ENCODE results near the gene ARL8B.
"Not testable (repeated sequence)": the region's sequence is repeated elsewhere in the genome, so short reads cannot be mapped to it uniquely, and the experiment has no call there.

ARL8B gene

DNA sequence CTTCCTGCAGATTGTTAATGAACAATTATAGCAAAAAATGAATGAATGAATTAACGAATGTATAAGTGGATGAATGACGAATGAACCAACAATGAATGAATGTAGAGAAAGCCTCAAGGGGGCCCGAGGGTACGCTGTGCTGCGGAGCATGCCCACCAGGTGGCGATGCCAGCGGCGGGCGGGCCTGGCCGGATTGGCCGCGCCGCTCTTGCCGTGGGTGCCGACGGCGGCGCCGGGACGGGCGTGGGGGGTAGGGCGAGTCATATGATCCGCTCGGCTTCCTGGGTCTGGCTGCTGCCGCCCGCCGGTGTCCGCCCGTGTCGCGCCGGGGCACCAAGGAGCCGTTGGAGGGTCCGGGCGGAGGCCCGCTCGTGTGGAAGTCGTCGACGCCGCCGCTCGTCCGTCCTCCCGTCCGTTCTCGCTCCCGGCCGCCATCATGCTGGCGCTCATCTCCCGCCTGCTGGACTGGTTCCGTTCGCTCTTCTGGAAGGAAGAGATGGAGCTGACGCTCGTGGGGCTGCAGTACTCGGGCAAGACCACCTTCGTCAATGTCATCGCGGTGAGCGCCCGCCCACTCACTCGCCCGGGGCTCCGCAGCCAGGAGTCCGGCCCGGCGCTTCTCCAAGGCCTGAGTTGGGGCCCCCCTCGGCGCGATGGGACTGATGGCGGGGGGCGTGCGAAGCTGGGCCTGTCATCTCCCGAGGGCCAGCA lies at the start of gene ARL8B:
TSS of gene ARL8B (plus strand) at position 263 of the 711 bp plus-strand sequence. CDS start at position 437, 174 bp downstream.
- peak; percentile 92 for DNase-seq

DNA sequence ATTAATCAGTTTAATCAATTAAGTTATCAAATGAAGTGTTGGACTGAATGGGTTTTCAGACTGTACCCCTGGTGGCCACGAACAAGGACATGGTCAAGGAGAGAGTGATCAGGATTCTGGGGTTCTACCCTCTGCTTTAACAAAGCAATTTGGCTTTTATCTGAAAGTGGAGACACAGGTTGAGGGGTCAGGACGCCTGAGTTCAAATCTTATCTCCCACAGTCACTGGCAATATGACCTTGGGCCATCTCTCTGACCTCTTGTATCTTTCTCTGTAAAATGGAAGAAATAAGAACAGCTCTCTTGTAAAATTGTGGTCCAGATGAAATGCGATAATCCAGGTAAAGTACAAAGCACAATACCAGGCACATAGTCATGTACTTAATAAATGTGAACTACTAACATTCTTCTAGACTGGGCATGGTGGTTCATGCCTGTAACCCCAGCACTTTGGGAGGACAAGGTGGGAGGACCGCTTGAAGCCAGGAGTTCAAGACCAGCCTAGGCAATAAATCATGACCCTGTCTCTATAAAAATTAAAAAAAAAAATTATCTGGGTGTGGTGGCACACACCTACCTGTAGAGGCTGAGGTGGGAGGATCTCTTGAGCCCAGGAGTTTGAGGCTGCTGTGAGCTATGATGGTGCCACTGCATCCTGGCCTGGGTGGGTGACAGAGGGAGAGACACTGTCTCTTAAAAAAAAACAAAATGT lies 48.6 kb upstream of the ARL8B start:
- no peak for DNase-seq

GRCh38 chr3:5078151-5078550 lies 43.9 kb upstream of the ARL8B start:
- DNase-seq, result no peak

GRCh38 chr3:5079761-5080160 lies 42.3 kb upstream of the ARL8B start:
- no peak for DNase-seq

GRCh38 chr3:5080779-5081550 lies 41.1 kb upstream of the ARL8B start:
- no peak for DNase-seq

DNA sequence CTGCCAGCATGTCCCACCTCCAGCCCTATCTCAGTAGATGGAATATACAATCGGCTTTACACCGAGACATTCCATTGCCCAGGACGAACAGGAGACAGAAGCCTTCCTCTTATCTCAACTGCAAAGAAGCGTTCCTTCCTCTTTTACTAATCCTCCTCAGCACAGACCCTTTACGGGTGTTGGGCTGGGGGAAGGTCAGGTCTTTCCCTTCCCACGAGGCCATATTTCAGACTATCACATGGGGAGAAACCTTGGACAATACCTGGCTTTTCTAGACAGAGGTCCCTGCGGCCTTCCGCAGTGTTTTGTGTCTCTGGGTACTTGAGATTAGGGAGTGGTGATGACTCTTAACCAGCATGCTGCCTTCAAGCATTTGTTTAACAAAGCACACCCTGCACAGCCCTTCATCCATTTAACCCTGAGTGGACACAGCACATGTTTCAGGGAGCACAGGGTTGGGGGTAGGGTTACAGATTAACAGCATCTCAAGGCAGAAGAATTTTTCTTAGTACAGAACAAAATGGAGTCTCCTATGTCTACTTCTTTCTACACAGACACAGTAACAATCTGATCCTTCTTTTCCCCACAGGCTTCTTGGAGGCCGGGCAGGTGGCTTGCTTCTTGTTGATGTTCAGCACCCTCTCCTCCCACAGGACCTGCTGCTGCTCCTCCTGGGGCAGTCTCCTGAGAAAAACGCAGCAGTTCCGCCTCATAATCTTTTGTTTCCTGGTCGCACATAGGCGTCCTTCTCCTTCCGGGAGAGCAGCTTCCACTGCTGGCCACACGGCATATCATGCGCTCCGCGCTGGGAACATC lies 39.9 kb upstream of the ARL8B start:
- not testable (repeated sequence) for DNase-seq

GRCh38 chr3:5082789-5083115 lies 39.3 kb upstream of the ARL8B start:
- DNase-seq, result no peak

- no peak for DNase-seq
These were observed 37.9 kb upstream of the ARL8B start for GRCh38 chr3:5084224-5084623.

DNA sequence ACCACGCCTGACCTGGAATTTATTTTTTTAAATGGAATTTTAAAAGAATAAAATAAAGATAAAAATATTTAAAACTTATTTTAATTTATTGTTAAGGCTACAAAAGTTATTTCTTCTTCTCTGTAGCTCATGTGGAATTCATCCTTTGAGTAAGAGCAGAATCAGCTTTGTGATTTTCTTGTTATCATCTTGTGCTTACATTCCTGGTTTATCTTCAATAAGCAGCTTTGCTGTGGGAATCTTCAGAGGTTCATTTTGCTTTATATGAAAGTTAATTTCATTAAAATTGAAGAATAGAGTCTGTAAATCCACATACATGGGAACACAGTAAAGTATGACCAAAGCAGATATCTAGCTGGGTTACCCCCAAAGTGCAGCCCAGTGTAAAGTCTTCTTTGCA lies 35.4 kb upstream of the ARL8B start:
- DNase-seq, result no peak

DNA sequence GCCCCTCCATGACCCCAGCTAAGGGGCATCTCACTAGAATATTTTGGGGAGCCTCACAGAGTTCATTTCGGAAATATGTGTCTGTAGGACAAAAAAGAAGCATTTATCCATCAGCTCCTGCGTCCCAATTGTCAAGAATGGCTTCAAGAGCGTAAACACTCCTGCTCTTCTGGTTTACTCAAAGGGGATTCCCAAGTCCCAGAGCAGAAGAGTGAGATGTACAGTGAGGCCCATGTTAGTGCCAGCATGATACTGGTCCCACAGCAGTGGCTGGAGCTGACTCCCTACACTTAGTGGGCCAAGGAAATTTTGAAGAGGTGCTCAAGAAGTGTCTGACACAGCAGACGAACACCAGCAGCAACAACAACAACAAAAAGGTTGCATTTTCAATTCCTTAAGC lies 34.9 kb upstream of the ARL8B start:
- no peak for DNase-seq

GRCh38 chr3:5090197-5090596 lies 31.9 kb upstream of the ARL8B start:
- DNase-seq, result no peak

- DNase-seq, result no peak
These were observed 30.1 kb upstream of the ARL8B start for GRCh38 chr3:5092018-5092417.

DNA sequence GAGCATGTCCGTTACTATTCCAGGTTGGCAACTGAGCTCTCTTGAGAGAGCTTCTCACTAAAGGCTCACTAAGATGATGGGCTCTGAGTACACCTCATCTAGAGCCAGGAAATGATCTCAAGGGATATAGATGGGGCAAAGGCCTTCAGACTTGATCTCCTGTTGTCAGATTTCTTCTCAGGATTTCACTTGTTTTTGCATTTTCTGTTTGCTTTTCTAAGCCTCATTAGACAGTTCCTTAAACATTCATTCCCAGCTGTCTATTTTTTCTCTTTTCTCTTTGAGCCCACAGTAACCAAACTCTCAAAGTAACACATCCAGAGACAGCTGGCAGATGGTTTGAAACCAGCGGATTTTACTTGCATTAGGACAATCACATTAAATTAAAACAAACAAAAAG lies 28.4 kb upstream of the ARL8B start:
- DNase-seq, result no peak

DNA sequence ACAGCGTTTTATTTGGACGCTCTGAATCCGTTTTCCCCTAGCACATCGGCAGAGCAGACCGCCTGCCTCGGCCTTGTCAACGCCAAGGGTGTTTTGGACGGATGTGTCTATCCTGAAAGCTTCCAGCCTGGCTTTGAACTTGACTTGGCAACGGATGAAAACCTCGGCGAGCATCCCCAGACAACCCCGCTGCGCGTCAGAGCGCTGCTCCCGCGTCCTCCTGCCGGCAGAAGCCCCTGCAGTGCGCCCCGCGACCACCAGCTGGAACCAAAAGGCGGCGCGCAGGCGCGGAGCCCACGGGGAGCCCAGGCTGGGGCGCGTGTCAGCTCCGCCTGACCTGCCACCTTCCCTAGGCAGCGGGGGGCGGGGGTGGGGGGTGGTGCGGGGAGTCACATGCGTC lies 26.2 kb upstream of the ARL8B start:
- DNase-seq, result no peak

- DNase-seq, result no peak
These were observed 25.6 kb upstream of the ARL8B start for GRCh38 chr3:5096336-5097008.

DNA sequence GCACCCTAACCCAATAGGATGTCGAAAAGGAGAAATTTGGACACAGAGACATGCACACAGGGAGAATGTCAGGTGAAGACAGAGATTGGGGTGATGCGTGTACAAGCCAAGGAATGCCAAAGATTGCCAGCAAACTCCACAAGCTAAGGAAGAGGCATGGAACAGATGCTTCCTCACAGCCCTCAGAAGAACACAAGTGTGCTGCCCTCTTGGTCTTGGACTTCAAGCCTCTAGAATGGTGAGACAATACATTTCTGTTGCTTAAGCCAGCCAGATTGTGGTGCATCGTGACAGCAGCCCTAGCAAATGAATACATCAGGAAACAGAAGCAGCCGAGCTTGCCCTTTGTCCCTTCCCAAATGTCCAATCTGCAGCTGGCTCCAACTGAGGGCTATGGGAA lies 23.7 kb upstream of the ARL8B start:
- DNase-seq, result no peak

GRCh38 chr3:5102532-5102931 lies 19.6 kb upstream of the ARL8B start:
- no peak for DNase-seq

- no peak for DNase-seq
These were observed 18.3 kb upstream of the ARL8B start for GRCh38 chr3:5103743-5104142.

DNA sequence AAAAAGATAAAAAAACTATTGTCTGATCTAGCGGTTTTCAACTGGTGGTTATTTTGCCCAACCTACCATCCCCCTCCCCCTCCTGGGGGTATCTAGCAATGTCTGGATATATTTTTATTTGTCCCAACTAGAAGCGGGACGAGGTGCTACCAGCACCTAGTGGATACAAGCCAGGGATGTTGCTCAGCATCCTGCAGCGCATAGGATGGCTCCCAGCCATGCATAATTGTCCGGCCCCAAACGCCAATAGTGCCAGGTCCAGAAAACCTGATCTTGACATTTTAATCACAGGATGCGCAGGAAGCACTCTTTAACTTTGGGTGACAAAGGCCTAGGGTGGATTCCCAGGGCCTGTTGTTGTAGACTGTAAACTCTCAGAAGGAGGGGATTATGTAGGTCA lies 17.0 kb upstream of the ARL8B start:
- DNase-seq, result no peak

GRCh38 chr3:5106371-5106770 lies 15.7 kb upstream of the ARL8B start:
- not testable (repeated sequence) for DNase-seq

- DNase-seq, result not testable (repeated sequence)
These were observed 15.2 kb upstream of the ARL8B start for GRCh38 chr3:5106933-5107334.

DNA sequence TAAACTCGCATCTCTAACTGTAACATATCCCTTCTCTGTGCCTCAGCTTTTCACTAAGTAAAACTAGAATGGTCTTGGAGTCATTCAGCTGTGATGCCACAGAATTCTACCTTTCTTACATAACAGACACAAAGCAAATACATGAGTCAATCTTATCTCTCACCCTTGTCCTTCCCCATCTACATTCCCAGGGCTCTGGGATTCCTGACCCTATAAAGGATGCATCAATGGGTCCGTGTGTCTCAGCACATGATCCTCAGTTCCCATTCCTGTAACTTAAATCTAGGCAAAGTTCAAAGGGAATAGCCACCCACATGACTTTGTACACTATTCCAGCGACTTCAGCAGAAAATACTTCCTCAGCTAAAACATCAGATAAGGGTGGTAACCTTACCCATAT lies 11.8 kb upstream of the ARL8B start:
- no peak for DNase-seq

DNA sequence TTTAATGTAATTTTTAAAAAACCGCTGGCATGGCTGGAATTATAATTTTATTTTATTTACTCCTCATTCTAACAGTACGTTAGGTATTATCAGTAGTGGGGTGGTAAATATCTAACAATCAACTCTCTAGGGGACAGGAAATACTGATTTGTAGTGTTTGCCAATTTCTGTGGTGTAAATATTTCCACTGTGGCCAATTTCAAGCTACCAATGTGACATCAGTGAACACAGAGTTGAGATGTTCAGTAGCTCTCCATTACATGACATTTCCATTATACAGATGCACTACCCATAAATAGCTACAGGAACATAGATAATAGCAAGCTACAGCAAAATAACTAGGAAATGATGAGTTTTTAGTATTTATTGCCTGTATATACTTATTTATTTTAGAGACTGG lies 10.0 kb upstream of the ARL8B start:
- DNase-seq, result no peak
